Measurements from ENCODE around the gene ASXL1. TPM values are rescaled to one million over a fixed set of nuclear protein-coding genes. Genes with fewer than 3 reads are reported as not detected.
"Not testable (repeated sequence)": the region's sequence is repeated elsewhere in the genome, so short reads cannot be mapped to it uniquely, and the experiment has no call there.

ASXL1 gene
- total RNA-seq, 1 experiment from 2014 or later, result 52.2 TPM

- no peak overlapping the region for H3K4me2 ChIP-seq (ENCODE audit: low read length)
- no TSS peak for BruUV-seq (replicated peaks)
- ChIA-PET POLR2A (no interaction called here), CTCF (no interaction called here), RAD21 (ENCODE audit: low non-redundant PET in 1 of 2, low total read pairs in 2 of 2, uncharacterized antibody in 2 of 2, unreplicated experiment in 2 of 2) (no interaction called here)
- H3K36me3 ChIP-seq (ENCODE audit: control insufficient read depth in 1 of 2, insufficient read depth in 2 of 2, low read length in 2 of 2), result peaks cover 4 to 6% of the 10 kb centered on the region in 2 experiments
- H3K79me2 ChIP-seq (ENCODE audit: insufficient read depth, low read length), result no peaks in the 10 kb centered on the region
- no peak overlapping the region for H2AFZ ChIP-seq (ENCODE audit: low read depth, low read length, poor library complexity, severe bottlenecking)
- no peaks in the 10 kb centered on the region for H3K9me2 ChIP-seq (ENCODE audit: insufficient read depth)
- H4K20me1 ChIP-seq (ENCODE audit: insufficient read depth), result no peaks in the 10 kb centered on the region
- ATAC-seq (no peak), DNase-seq (ENCODE audit: low read depth, low spot score) (no peak)
- H3K27ac ChIP-seq (ENCODE audit: low read depth, low read length), result no peak overlapping the region
- H3K9ac ChIP-seq (ENCODE audit: low read length), result no peak overlapping the region
- H3K27me3 ChIP-seq (ENCODE audit: insufficient read depth, low read length), result no peaks in the 10 kb centered on the region
- H3K4me3 ChIP-seq (replicated peaks in 1 of 2; ENCODE audit: low read depth in 1 of 2, low read length in 2 of 2), result no peak overlapping the region
- no peak for TF ChIP-seq ZFX (IDR thresholded peaks at IDR 0.05)
- no peak for TF ChIP-seq EGR1 (IDR thresholded peaks at IDR 0.05; ENCODE audit: low read depth)
- TF ChIP-seq EZH2phosphoT487 (IDR thresholded peaks at IDR 0.05; ENCODE audit: borderline replicate concordance), result no peak
- TF ChIP-seq POLR2A (IDR thresholded peaks at IDR 0.05; ENCODE audit: borderline replicate concordance, extremely low read depth, insufficient read depth, insufficient read length), result no peak
- no peak for TF ChIP-seq CBX3 (IDR thresholded peaks at IDR 0.05; ENCODE audit: low read depth)
- no peak for TF ChIP-seq YY1 (IDR thresholded peaks at IDR 0.05; ENCODE audit: extremely low read depth, insufficient replicate concordance, low read depth, low read length)
- no peak for TF ChIP-seq MAX (IDR thresholded peaks at IDR 0.05)
- no peak for TF ChIP-seq EZH2 (IDR thresholded peaks at IDR 0.05)
- H3K4me1 ChIP-seq (ENCODE audit: control insufficient read depth in 1 of 2, insufficient read depth in 2 of 2, low read length in 2 of 2), result peaks cover 18 to 28% of the 10 kb centered on the region in 2 experiments
- intact Hi-C loops (cut with micrococcal nuclease), result no loop called here
- H3K9me3 ChIP-seq (ENCODE audit: control insufficient read depth in 1 of 2, insufficient read depth in 1 of 2, low read depth in 1 of 2, low read length in 2 of 2), result no peaks in the 10 kb centered on the region
Measured at GRCh38 chr20:32321390-32321789, 36.7 kb upstream of the ASXL1 start.

DNA sequence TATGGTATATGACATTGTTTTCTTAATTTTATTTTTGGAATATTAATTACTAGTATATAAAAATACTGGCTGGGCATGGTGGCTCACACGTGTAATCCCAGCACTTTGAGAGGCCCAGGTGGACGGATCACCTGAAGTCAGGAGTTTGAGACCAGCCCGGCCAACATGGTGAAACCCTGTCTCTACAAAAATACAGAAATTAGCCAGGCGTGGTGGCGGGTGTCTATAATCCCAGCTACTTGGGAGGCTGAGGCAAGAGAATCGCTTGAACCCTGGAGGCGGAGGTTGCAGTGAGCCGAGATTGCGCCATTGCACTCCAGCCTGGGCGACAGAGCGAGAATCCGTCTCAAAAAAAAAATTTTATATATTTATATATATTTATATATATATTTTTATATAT is 35.9 kb upstream of the ASXL1 start:
- ATAC-seq; H3K9ac ChIP-seq (ENCODE audit: low read length); H3K9me2 ChIP-seq (ENCODE audit: insufficient read depth); POLR2A ChIA-PET; H3K4me2 ChIP-seq (ENCODE audit: low read length); RAD21 ChIA-PET (ENCODE audit: low non-redundant PET in 1 of 2, low total read pairs in 2 of 2, uncharacterized antibody in 2 of 2, unreplicated experiment in 2 of 2); H2AFZ ChIP-seq (ENCODE audit: low read depth, low read length, poor library complexity, severe bottlenecking); H3K79me2 ChIP-seq (ENCODE audit: insufficient read depth, low read length); H3K27ac ChIP-seq (ENCODE audit: low read depth, low read length); H3K9me3 ChIP-seq (ENCODE audit: control insufficient read depth in 1 of 2, insufficient read depth in 1 of 2, low read depth in 1 of 2, low read length in 2 of 2); intact Hi-C loops (cut with micrococcal nuclease); H4K20me1 ChIP-seq (ENCODE audit: insufficient read depth); CTCF ChIA-PET; DNase-seq (ENCODE audit: low read depth, low spot score); H3K36me3 ChIP-seq (ENCODE audit: control insufficient read depth in 1 of 2, insufficient read depth in 2 of 2, low read length in 2 of 2); BruUV-seq (replicated peaks); H3K27me3 ChIP-seq (ENCODE audit: insufficient read depth, low read length); H3K4me3 ChIP-seq (replicated peaks in 1 of 2; ENCODE audit: low read depth in 1 of 2, low read length in 2 of 2): not testable (repeated sequence)
- H3K4me1 ChIP-seq (ENCODE audit: control insufficient read depth in 1 of 2, insufficient read depth in 2 of 2, low read length in 2 of 2), result peaks cover 26 to 32% of the 10 kb centered on the region in 2 experiments

- H4K20me1 ChIP-seq (ENCODE audit: insufficient read depth); H3K9me3 ChIP-seq (ENCODE audit: control insufficient read depth in 1 of 2, insufficient read depth in 1 of 2, low read depth in 1 of 2, low read length in 2 of 2); intact Hi-C loops (cut with micrococcal nuclease); ATAC-seq; BruUV-seq (replicated peaks); H3K27me3 ChIP-seq (ENCODE audit: insufficient read depth, low read length); H2AFZ ChIP-seq (ENCODE audit: low read depth, low read length, poor library complexity, severe bottlenecking); H3K4me2 ChIP-seq (ENCODE audit: low read length); H3K9me2 ChIP-seq (ENCODE audit: insufficient read depth); RAD21 ChIA-PET (ENCODE audit: low non-redundant PET in 1 of 2, low total read pairs in 2 of 2, uncharacterized antibody in 2 of 2, unreplicated experiment in 2 of 2); H3K9ac ChIP-seq (ENCODE audit: low read length); H3K79me2 ChIP-seq (ENCODE audit: insufficient read depth, low read length); H3K36me3 ChIP-seq (ENCODE audit: control insufficient read depth in 1 of 2, insufficient read depth in 2 of 2, low read length in 2 of 2); H3K4me3 ChIP-seq (replicated peaks in 1 of 2; ENCODE audit: low read depth in 1 of 2, low read length in 2 of 2); CTCF ChIA-PET; H3K27ac ChIP-seq (ENCODE audit: low read depth, low read length); POLR2A ChIA-PET; DNase-seq (ENCODE audit: low read depth, low spot score): not testable (repeated sequence)
- peaks cover 28 to 34% of the 10 kb centered on the region in 2 experiments for H3K4me1 ChIP-seq (ENCODE audit: control insufficient read depth in 1 of 2, insufficient read depth in 2 of 2, low read length in 2 of 2)
Measured at GRCh38 chr20:32323761-32324160, 34.4 kb upstream of the ASXL1 start.
